NCI-H146 (cell line): Measurements from ENCODE around the gene FETUB.
"Not testable (repeated sequence)": the region's sequence is repeated elsewhere in the genome, so short reads cannot be mapped to it uniquely, and the experiment has no call there.

Source experiments
- DNase-seq: peaks from one replicate; lab custom pipeline; 2025; lab: John Stamatoyannopoulos, UW

Gene FETUB

DNA sequence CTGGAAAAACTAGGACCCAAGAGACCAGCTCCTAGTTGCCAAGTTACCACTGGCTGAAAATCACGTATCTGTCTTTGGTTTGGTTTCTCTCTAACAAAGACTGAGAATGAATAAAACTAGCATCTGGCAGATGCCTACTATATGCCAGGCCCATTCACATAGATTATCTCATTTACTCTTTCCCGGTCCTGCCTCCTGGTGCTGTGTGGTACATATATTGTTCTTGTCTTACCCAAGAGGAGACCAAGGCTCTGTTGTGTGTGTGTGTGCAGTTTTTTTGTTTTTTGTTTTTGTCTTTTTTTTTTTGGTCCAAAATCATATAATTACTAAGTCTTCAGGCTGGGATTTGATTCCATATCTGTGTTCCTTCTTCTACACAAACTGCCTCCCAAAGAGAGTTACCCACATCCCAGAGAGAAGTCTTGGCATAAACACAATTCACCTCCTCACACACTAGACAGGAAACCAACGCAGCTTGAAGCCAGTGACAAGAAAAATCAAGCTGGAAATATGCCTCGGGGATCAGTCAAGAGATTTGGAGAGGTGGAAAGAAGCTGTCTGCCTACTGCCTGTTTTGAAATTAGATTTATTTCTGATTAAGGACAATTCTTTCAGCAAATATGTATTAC, 26.4 kb upstream of the FETUB start:
- peak; percentile 63 for DNase-seq

GRCh38 chr3:186614266-186614596, 26.0 kb upstream of the FETUB start:
- DNase-seq = no peak

GRCh38 chr3:186614597-186615483, 25.4 kb upstream of the FETUB start:
- peak; percentile 90 for DNase-seq

DNA sequence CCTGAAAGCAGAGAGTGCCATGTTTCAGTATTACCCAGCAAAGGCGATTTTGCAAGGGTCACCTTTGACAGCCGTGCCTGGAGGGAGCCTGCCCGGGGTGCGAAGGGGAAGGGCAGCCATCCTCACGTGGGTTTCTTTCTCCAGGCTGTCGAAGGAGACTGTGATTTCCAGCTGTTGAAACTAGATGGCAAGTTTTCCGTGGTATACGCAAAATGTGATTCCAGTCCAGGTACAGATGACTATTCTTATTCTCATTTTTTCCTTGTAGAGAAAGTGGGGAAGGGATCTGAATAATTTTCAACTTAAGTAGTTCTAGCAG, 23.9 kb upstream of the FETUB start:
- DNase-seq = no peak

DNA sequence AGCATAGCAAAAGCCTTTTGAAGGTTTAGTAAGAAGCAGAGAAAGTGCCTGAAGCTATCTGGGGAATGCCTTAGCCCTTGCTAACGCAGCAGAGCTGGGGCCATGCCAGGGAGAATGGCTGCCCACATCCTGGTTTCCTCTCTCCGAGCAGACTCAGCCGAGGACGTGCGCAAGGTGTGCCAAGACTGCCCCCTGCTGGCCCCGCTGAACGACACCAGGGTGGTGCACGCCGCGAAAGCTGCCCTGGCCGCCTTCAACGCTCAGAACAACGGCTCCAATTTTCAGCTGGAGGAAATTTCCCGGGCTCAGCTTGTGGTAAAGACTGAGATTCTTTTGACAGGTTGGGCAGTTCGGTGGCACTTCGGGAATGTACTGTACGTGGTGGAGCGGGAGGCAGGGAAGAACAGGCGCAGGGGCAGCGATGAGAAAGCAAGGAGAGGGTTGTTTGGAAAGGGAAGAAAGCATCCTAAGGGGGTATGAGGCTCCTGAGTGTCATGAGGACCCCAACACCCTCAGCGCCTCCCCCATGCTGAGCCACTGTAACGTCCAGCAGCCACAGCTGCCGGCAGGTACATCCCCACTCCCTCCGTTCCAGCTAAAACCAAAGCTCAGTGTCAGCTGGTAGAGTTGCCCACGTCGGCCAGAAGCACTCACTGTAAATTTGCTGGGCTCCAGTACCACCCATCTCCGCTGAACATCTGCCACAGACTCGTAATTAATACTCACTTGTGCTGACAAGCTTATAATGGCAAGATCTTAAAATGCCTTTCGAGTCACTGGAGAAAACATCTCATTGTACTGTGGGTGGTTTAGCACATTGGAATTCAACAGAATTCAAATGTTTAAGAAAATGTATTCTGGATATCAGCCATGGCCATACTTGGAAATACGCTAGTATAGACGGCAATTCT, 22.9 kb upstream of the FETUB start:
- peak; percentile 91 for DNase-seq

- DNase-seq = no peak
Observed at GRCh38 chr3:186618318-186618938, 21.8 kb upstream of the FETUB start.

GRCh38 chr3:186619787-186620212, 20.4 kb upstream of the FETUB start:
- DNase-seq = no peak

DNA sequence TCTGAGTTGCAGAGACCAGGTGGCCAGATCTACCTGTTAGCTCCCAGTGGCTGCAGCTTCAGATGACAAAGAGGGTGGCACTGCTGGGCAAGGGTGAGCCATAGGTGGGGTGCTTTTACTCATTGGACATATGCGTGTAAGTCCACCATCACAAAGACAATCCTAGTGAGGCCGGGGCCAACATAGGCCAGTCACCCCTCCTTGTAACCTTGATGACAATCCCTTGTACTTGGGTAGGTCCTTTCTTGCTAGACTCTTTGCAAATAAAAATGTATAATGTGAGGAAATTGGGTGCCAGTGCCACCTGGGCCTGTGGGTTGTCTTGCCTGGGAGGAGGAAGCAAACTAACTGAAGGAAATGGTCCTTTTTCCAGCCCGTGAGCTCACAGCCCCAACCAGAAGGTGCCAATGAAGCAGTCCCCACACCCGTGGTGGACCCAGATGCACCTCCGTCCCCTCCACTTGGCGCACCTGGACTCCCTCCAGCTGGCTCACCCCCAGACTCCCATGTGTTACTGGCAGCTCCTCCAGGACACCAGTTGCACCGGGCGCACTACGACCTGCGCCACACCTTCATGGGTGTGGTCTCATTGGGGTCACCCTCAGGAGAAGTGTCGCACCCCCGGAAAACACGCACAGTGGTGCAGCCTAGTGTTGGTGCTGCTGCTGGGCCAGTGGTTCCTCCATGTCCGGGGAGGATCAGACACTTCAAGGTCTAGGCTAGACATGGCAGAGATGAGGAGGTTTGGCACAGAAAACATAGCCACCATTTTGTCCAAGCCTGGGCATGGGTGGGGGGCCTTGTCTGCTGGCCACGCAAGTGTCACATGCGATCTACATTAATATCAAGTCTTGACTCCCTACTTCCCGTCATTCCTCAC, 19.7 kb upstream of the FETUB start:
- no peak for DNase-seq

GRCh38 chr3:186621894-186622650, 18.1 kb upstream of the FETUB start:
- DNase-seq = no peak

- no peak for DNase-seq
Observed at GRCh38 chr3:186622651-186623310, 17.4 kb upstream of the FETUB start.

- no peak for DNase-seq
Observed at GRCh38 chr3:186624598-186624997, 15.6 kb upstream of the FETUB start.

GRCh38 chr3:186625600-186626042, 14.6 kb upstream of the FETUB start:
- no peak for DNase-seq

DNA sequence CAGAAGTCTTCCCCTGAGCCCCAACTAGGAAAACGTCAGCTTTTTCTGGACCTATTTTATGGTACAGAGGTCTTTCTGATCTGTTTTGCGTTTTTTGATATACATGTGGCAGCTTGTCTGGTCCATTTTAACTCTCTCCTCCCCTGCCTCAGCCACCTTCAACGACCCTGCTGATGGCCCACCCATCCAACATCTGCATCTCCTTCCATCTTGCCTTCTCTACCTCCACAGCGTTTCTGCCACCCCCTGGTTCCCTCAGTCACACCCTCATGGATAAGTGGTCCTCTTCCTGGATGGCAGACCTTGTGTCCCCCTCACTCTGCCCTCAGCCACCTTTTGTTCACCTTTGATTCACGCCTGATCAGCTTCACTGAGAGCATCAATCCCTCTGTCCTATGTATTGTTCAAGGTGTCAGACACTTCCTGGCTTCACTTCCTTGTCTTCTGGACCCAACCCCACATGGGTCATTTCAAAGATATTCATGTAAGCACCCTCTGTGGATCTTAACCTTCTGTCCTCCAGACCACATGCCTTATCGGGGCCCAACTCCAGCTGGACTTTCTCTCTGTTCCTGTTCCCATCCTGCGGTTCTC, 13.8 kb upstream of the FETUB start:
- DNase-seq = no peak

GRCh38 chr3:186627852-186628414, 12.3 kb upstream of the FETUB start:
- DNase-seq = no peak

DNA sequence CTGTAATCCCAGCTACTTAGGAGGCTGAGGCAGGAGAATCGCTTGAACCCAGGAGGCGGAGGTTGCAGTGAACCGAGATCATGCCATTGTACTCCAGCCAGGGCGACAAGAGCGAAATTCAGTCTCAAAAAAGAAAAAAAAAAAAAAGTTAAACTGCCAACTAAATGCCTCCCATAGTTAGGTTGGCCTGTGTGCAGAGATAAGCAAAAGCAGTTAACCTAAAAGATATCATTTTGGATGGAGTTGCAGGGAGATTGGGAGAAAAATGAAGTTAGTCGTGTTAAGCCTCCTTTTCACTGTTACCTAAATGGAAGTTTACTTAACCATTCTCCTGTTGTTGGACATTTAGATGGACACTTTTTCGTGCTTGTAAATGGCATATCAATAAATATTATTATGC, 11.4 kb upstream of the FETUB start:
- DNase-seq = no peak

DNA sequence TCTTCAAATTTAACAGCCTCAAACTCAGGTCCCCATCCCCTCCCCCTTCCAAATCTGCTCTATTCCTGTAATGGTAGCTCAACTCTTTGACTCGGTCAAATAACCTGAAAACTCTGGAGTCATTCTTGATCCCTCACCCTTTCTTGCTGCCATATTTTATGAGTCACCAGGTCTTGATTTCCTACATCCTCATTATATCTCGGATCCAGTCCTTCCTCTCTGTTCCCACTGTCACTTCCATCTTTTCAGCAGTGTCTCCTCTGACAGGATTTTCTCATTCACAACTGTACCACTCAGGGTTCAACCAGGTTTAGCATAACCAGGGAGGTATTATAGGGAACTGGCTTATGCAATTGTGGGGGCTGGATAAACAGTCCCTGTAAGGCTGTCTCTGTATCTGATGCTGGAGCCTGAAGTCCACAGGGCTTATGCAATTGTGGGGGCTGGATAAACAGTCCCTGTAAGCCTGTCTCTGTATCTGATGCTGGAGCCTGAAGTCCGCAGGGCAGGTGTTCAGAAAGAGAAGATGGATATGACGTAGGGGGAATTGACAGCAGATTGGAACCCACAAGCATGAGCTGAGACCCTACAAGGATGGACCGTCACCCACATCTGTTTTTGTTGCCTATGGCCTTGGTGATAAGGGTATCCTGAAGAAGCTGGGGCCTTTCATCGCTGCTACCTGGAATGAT, 9.1 kb upstream of the FETUB start:
- DNase-seq = no peak

DNA sequence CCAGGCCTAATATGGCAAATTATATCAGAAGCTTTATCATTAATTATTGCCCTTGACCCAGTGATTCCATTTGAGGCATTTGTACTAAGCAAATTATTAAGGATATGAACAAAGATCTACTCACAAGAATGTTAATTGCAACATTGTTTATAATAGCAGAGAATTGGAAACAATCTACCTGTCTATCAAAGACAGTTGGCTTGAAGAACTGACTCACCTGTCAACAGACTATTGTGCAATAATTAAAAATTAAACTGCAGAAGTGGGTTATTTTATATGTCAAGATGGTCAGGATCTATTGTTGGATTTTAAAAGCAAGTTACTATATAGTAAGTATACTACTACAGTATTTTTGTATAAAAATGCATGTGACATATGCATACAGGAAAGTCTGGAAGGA, 6.7 kb upstream of the FETUB start:
- no peak for DNase-seq

GRCh38 chr3:186634207-186634606, 6.0 kb upstream of the FETUB start:
- not testable (repeated sequence) for DNase-seq

- no peak for DNase-seq
Observed at GRCh38 chr3:186635532-186635931, 4.7 kb upstream of the FETUB start.
